ENCODE measurements around the gene CKAP2L. TPM values are rescaled to one million over a fixed set of nuclear protein-coding genes. Genes with fewer than 3 reads are reported as not detected.
"Not testable (repeated sequence)": the region's sequence is repeated elsewhere in the genome, so short reads cannot be mapped to it uniquely, and the experiment has no call there.

The CKAP2L gene
- total RNA-seq, 1 donor from 2014 or later, result 1.3 TPM

GRCh38 chr2:112716826-112717352, 47.5 kb downstream of the CKAP2L start:
- DNase-seq (ENCODE audit: missing footprints); ATAC-seq; intact Hi-C loops (cut with DNase I): not testable (repeated sequence)

GRCh38 chr2:112716094-112716493, 48.3 kb downstream of the CKAP2L start:
- DNase-seq (ENCODE audit: missing footprints); intact Hi-C loops (cut with DNase I); ATAC-seq: not testable (repeated sequence)

- intact Hi-C loops (cut with DNase I), result no loop called here
- ATAC-seq (no peak), DNase-seq (ENCODE audit: missing footprints) (no peak)
Observed at GRCh38 chr2:112714836-112715631, 49.4 kb downstream of the CKAP2L start.

- DNase-seq (ENCODE audit: missing footprints) (no peak), ATAC-seq (no peak)
- intact Hi-C loops (cut with DNase I), result no loop called here
Observed at GRCh38 chr2:112714331-112714730, 50.1 kb downstream of the CKAP2L start.

GRCh38 chr2:112713926-112714325, 50.5 kb downstream of the CKAP2L start:
- intact Hi-C loops (cut with DNase I), result no loop called here
- ATAC-seq, result no peak

GRCh38 chr2:112713585-112713925, 50.9 kb downstream of the CKAP2L start:
- intact Hi-C loops (cut with DNase I), result no loop called here
- ATAC-seq (no peak), DNase-seq (ENCODE audit: missing footprints) (no peak)

More at GRCh38 chr2:112713926-112714325, 50.5 kb downstream of the CKAP2L start:
- no peak for DNase-seq (ENCODE audit: missing footprints)

- DNase-seq (ENCODE audit: missing footprints) (no peak), ATAC-seq (no peak)
- intact Hi-C loops (cut with DNase I), result no loop called here
Observed at GRCh38 chr2:112712903-112713584, 51.4 kb downstream of the CKAP2L start.

- intact Hi-C loops (cut with DNase I), result no loop called here
- ATAC-seq (no peak), DNase-seq (ENCODE audit: missing footprints) (no peak)
Observed at GRCh38 chr2:112712465-112712864, 51.9 kb downstream of the CKAP2L start.

- intact Hi-C loops (cut with DNase I), result no loop called here
- no peak for DNase-seq (ENCODE audit: missing footprints)
- no peak for ATAC-seq
Observed at GRCh38 chr2:112710956-112711750, 53.3 kb downstream of the CKAP2L start.

GRCh38 chr2:112709703-112710102, 54.7 kb downstream of the CKAP2L start:
- ATAC-seq (no peak), DNase-seq (ENCODE audit: missing footprints) (no peak)
- intact Hi-C loops (cut with DNase I), result no loop called here

- DNase-seq (ENCODE audit: missing footprints), result no peak
- ATAC-seq, result no peak
- intact Hi-C loops (cut with DNase I), result no loop called here
Observed at GRCh38 chr2:112708968-112709367, 55.4 kb downstream of the CKAP2L start.

GRCh38 chr2:112706947-112707346, 57.5 kb downstream of the CKAP2L start:
- DNase-seq (ENCODE audit: missing footprints); intact Hi-C loops (cut with DNase I); ATAC-seq: not testable (repeated sequence)

GRCh38 chr2:112706170-112706664, 58.2 kb downstream of the CKAP2L start:
- intact Hi-C loops (cut with DNase I), result no loop called here
- no peak for ATAC-seq

GRCh38 chr2:112705575-112705974, 58.8 kb downstream of the CKAP2L start:
- intact Hi-C loops (cut with DNase I), result no loop called here
- ATAC-seq (no peak), DNase-seq (ENCODE audit: missing footprints) (no peak)

More at GRCh38 chr2:112706170-112706664, 58.2 kb downstream of the CKAP2L start:
- DNase-seq (ENCODE audit: missing footprints), result no peak

GRCh38 chr2:112703684-112704083, 60.7 kb downstream of the CKAP2L start:
- no peak for DNase-seq (ENCODE audit: missing footprints)
- no peak for ATAC-seq
- intact Hi-C loops (cut with DNase I), result no loop called here

- no peak for ATAC-seq
- DNase-seq (ENCODE audit: missing footprints), result no peak
- intact Hi-C loops (cut with DNase I), result no loop called here
Observed at GRCh38 chr2:112701052-112701451, 63.4 kb downstream of the CKAP2L start.

GRCh38 chr2:112699984-112700667, 64.3 kb downstream of the CKAP2L start:
- intact Hi-C loops (cut with DNase I), result no loop called here
- no peak for DNase-seq (ENCODE audit: missing footprints)
- ATAC-seq, result no peak

- ATAC-seq (no peak), DNase-seq (ENCODE audit: missing footprints) (no peak)
- intact Hi-C loops (cut with DNase I), result no loop called here
Observed at GRCh38 chr2:112698834-112699515, 65.4 kb downstream of the CKAP2L start.

All from Right ventricle myocardium inferior (tissue), 1 donor.